Left kidney (tissue), 2 donors: ENCODE data around the gene BRMS1. TPM values are rescaled to one million over a fixed set of nuclear protein-coding genes. Genes with fewer than 3 reads are reported as not detected.

Experiments used
- DNase-seq: peaks from one replicate; pipeline ENCODE4 v3.0.0-alpha.2; 2013
- polyA plus RNA-seq: library from polyadenylated mRNA; unstranded; fragments of 120-200 nt; gene quantifications from one replicate; pipeline ENCODE4 v1.2.1, GENCODE V29; 2013; ENCODE audit not compliant: insufficient read length

The BRMS1 gene
- polyA plus RNA-seq, 1 donor, result 29.6 TPM

GRCh38 chr11:66287889-66288670 lies 56.8 kb downstream of the BRMS1 start:
- no peak for DNase-seq

Other genes with a start within 250 kb of the BRMS1 start
- 21.2 TPM for gene KLC2, start 87.4 kb downstream of the BRMS1 start, polyA plus RNA-seq
- 108 TPM for gene RAB1B, start 76.5 kb downstream of the BRMS1 start, polyA plus RNA-seq
- 5.4 TPM for gene CNIH2, start 66.9 kb downstream of the BRMS1 start, polyA plus RNA-seq
- 49.2 TPM for gene YIF1A, start 56.0 kb downstream of the BRMS1 start, polyA plus RNA-seq
- not detected for gene TMEM151A, start 53.2 kb downstream of the BRMS1 start, polyA plus RNA-seq
- 52.2 TPM for gene CD248, start 28.1 kb downstream of the BRMS1 start, polyA plus RNA-seq
- 1.6 TPM for gene RIN1, start 8.7 kb downstream of the BRMS1 start, polyA plus RNA-seq
- gene B4GAT1, start 2.5 kb upstream of the BRMS1 start, polyA plus RNA-seq, result 43.6 TPM
- 20.7 TPM for gene SLC29A2, start 26.7 kb upstream of the BRMS1 start, polyA plus RNA-seq
- 0.55 TPM for gene NPAS4, start 75.9 kb upstream of the BRMS1 start, polyA plus RNA-seq
- 67.5 TPM for gene MRPL11, start 93.7 kb upstream of the BRMS1 start, polyA plus RNA-seq
- 4.9 TPM for gene PELI3, start 121.8 kb upstream of the BRMS1 start, polyA plus RNA-seq
- 24.3 TPM for gene DPP3, start 135.3 kb upstream of the BRMS1 start, polyA plus RNA-seq
- gene BBS1, start 165.5 kb upstream of the BRMS1 start, polyA plus RNA-seq, result 93.0 TPM
- 8.4 TPM for gene ZDHHC24, start 200.9 kb upstream of the BRMS1 start, polyA plus RNA-seq
- 1.1 TPM for gene ACTN3, start 201.8 kb upstream of the BRMS1 start, polyA plus RNA-seq
- 99.0 TPM for gene CTSF, start 223.5 kb upstream of the BRMS1 start, polyA plus RNA-seq
- 0.27 TPM for gene CCDC87, start 248.0 kb upstream of the BRMS1 start, polyA plus RNA-seq
- gene CCS, start 248.1 kb upstream of the BRMS1 start, polyA plus RNA-seq, result 54.0 TPM